GM12878 (cell line): Measurements from ENCODE around the gene FAM3B. TPM values are rescaled to one million over a fixed set of nuclear protein-coding genes. Genes with fewer than 3 reads are reported as not detected.
A peak's percentile ranks its signal among the peaks of the same experiment; 100 is the strongest.

ENCODE experiments used
- ASH2L ChIP-seq: fragments of 300-600, 200-600 bp; sonication (generic); IDR thresholded peaks from 2 replicates; pipeline ENCODE4 v1.6.1; 2017; ENCODE audit warnings: low read depth, mild to moderate bottlenecking, borderline replicate concordance
- BHLHE40 ChIP-seq, 2 experiments: fragments of 450-650 bp in 1 of 2; IDR thresholded peaks; 2 replicates each; pipeline ENCODE4 v1.6.1; 2011 to 2017; ENCODE audit warnings: low read depth in 2 of 2, borderline replicate concordance in 1 of 2, improper control_type of control experiment in 1 of 2, low read length in 1 of 2, mild to moderate bottlenecking in 1 of 2
- CREM ChIP-seq: IDR thresholded peaks from 2 replicates; pipeline ENCODE4 v1.6.1; 2014; ENCODE audit warnings: antibody characterized with exemption, low read depth
- EP300 ChIP-seq, 2 experiments: fragments of 150-350 bp in 1 of 2; IDR thresholded peaks; 2 replicates each; pipeline ENCODE4 v1.6.1; 2011 to 2012; ENCODE audit warnings: low read depth in 2 of 2, low read length in 2 of 2, borderline replicate concordance in 1 of 2, improper control_type of control experiment in 1 of 2, inconsistent platforms in 1 of 2; ENCODE audit not compliant: control insufficient read depth in 1 of 2
- HDAC2 ChIP-seq: fragments of 200-600 bp; sonication (generic); IDR thresholded peaks from 2 replicates; pipeline ENCODE4 v1.6.1; 2017
- MXI1 ChIP-seq: fragments of 150-350 bp; IDR thresholded peaks from 2 replicates; pipeline ENCODE4 v1.6.1; 2011; ENCODE audit warnings: low read depth, mild to moderate bottlenecking, inconsistent platforms, low read length, improper control_type of control experiment
- MYC ChIP-seq: IDR thresholded peaks from 2 replicates; pipeline ENCODE4 v1.6.1; 2011; ENCODE audit warnings: mild to moderate bottlenecking, low read length, moderate library complexity, inconsistent platforms; ENCODE audit not compliant: insufficient read depth, insufficient replicate concordance, insufficient read length, severe bottlenecking
- NR2C2 ChIP-seq: IDR thresholded peaks from 2 replicates; pipeline ENCODE4 v1.6.1; 2011; ENCODE audit warnings: borderline replicate concordance, low read depth; ENCODE audit not compliant: control insufficient read depth, insufficient read length
- NRF1 ChIP-seq: conservative IDR thresholded peaks from 2 replicates; pipeline ENCODE4 v1.6.1; 2011; ENCODE audit warnings: mild to moderate bottlenecking, low read depth, low read length, improper control_type of control experiment
- POLR2AphosphoS5 ChIP-seq: IDR thresholded peaks from 2 replicates; pipeline ENCODE4 v1.6.1; 2011; ENCODE audit warnings: mild to moderate bottlenecking, low read length, inconsistent platforms
- POU2F2 ChIP-seq: IDR thresholded peaks from 3 replicates; pipeline ENCODE4 v1.6.1; 2011; ENCODE audit warnings: low read depth, mild to moderate bottlenecking, low read length, borderline replicate concordance
- SIN3A ChIP-seq: IDR thresholded peaks from 2 replicates; pipeline ENCODE4 v1.6.1; 2012; ENCODE audit warnings: low read depth, low read length, improper control_type of control experiment
- SREBF2 ChIP-seq: IDR thresholded peaks from 2 replicates; pipeline ENCODE4 v1.6.1; 2012; ENCODE audit warnings: mild to moderate bottlenecking, low read length
- SUPT20H ChIP-seq: IDR thresholded peaks from 2 replicates; pipeline ENCODE4 v1.6.1; 2011; ENCODE audit warnings: low read depth, mild to moderate bottlenecking, low read length, moderate library complexity, borderline replicate concordance; ENCODE audit not compliant: control insufficient read depth
- TBL1XR1 ChIP-seq: IDR thresholded peaks from 2 replicates; pipeline ENCODE4 v1.6.1; 2012; ENCODE audit warnings: low read depth, low read length, improper control_type of control experiment
- YBX1 ChIP-seq: fragments of 450-650 bp; IDR thresholded peaks from 2 replicates; pipeline ENCODE4 v1.6.1; 2016; ENCODE audit warnings: antibody characterized with exemption
- ZNF384 ChIP-seq: IDR thresholded peaks from 2 replicates; pipeline ENCODE4 v1.6.1; 2012; ENCODE audit warnings: low read depth, mild to moderate bottlenecking, low read length, improper control_type of control experiment, borderline replicate concordance
- ZSCAN29 ChIP-seq: fragments of 450-650 bp; IDR thresholded peaks from 2 replicates; pipeline ENCODE4 v1.6.1; 2017; ENCODE audit warnings: mild to moderate bottlenecking, moderate library complexity
- polyA plus RNA-seq, 11 experiments: library from polyadenylated mRNA; depleted of rRNA in 4 of 11; unstranded in 6 of 11; stranded (reverse) in 5 of 11; fragments of >200 nt; fragmentation: Nextera tagmentation in 4 of 11; fragmentation: Illumina TruSeq in 1 of 11; extraction: Ambion mirVana in 4 of 11; extraction: Trizol in 1 of 11; gene quantifications; 1 replicate in 1 of 11; 2 replicates in 10 of 11; pipeline versions ENCODE4 v1.2.1 to v1.2.3, GENCODE V29; 2011 to 2016; ENCODE audit warnings: inconsistent platforms in 2 of 11, missing spikeins in 2 of 11, low read depth in 1 of 11
- total RNA-seq, 4 experiments: library from RNA; depleted of rRNA in 3 of 4; stranded (reverse); fragments of >200 nt in 3 of 4; fragmentation: Illumina TruSeq in 1 of 4; extraction: Trizol in 1 of 4; gene quantifications; 2 replicates each; pipeline versions ENCODE4 v1.2.1 to v1.2.3, GENCODE V29; 2013 to 2021
- TF ChIP-seq, protein P1 (sequence below): fragments of 450-650 bp; IDR thresholded peaks from 2 replicates; pipeline ENCODE4 v1.6.1; 2017; ENCODE audit warnings: mild to moderate bottlenecking, moderate library complexity
- TF ChIP-seq, protein P2 (sequence below): fragments of 150-350 bp; IDR thresholded peaks from 2 replicates; pipeline ENCODE4 v1.6.1; 2014; ENCODE audit warnings: mild to moderate bottlenecking, low read depth, low read length
- TF ChIP-seq, protein P3 (sequence below): fragments of 450-650 bp; IDR thresholded peaks from 2 replicates; pipeline ENCODE4 v1.6.1; 2017; ENCODE audit warnings: borderline replicate concordance
- TF ChIP-seq, protein P4 (sequence below): IDR thresholded peaks from 2 replicates; pipeline ENCODE4 v1.6.1; 2011; ENCODE audit warnings: borderline replicate concordance, low read depth, mild to moderate bottlenecking, moderate library complexity, low read length; ENCODE audit not compliant: insufficient read depth, poor library complexity, severe bottlenecking

FAM3B gene
- total and polyA plus RNA-seq, 10 of the 15 experiments (the other 5 are each of a cell fraction or from before 2014, with no cell fraction given) = 0.12 TPM; not detected in 9

DNA sequence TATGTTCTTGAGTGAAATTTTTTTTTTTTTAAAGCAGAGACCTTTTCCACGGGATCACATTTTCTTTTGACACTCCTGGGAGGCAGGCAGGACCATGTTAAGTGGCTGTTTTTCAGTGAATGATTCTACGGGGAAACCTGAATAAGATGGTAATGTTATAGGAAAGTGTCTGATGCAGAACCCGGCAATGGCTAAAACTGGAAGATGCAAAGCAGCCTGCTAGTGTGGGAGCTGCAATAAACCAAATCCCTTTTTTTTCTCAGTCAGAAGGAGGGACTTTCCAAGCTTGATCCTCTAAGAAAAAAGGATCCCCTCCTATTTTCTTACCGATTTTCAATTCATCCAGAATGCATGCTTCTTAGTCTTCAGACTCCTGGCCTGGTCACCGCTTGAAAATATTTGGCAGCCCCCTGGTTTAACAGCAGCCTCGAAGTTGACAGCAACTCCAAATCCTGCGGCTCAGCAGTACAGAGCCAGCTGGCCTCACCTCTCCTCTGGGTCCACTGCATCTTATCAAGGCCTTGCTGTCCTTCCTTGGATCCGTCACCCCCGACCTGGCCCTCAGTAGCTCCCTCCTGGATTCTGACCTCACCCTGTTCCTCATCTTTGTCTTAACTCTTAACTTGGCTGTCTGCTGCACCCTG is 50.8 kb downstream of the FAM3B start (continued):
- TF ChIP-seq, protein P1, sequence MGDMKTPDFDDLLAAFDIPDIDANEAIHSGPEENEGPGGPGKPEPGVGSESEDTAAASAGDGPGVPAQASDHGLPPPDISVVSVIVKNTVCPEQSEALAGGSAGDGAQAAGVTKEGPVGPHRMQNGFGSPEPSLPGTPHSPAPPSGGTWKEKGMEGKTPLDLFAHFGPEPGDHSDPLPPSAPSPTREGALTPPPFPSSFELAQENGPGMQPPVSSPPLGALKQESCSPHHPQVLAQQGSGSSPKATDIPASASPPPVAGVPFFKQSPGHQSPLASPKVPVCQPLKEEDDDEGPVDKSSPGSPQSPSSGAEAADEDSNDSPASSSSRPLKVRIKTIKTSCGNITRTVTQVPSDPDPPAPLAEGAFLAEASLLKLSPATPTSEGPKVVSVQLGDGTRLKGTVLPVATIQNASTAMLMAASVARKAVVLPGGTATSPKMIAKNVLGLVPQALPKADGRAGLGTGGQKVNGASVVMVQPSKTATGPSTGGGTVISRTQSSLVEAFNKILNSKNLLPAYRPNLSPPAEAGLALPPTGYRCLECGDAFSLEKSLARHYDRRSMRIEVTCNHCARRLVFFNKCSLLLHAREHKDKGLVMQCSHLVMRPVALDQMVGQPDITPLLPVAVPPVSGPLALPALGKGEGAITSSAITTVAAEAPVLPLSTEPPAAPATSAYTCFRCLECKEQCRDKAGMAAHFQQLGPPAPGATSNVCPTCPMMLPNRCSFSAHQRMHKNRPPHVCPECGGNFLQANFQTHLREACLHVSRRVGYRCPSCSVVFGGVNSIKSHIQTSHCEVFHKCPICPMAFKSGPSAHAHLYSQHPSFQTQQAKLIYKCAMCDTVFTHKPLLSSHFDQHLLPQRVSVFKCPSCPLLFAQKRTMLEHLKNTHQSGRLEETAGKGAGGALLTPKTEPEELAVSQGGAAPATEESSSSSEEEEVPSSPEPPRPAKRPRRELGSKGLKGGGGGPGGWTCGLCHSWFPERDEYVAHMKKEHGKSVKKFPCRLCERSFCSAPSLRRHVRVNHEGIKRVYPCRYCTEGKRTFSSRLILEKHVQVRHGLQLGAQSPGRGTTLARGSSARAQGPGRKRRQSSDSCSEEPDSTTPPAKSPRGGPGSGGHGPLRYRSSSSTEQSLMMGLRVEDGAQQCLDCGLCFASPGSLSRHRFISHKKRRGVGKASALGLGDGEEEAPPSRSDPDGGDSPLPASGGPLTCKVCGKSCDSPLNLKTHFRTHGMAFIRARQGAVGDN = no peak
- TF ChIP-seq ZSCAN29 (no peak), HDAC2 (no peak), CREM (no peak), SUPT20H (no peak), NR2C2 (no peak), SREBF2 (no peak), EP300 (IDR thresholded peaks at IDR 0.05; ENCODE audit: borderline replicate concordance in 1 of 2, control insufficient read depth in 1 of 2, low read depth in 2 of 2, low read length in 2 of 2) (no peak), ZNF384 (0 out of 2 replicates have a peak, but pooled peaks have one; percentile 28), ASH2L (no peak), TBL1XR1 (peak; percentile 13; the same call in 1 of the 2 replicates), POLR2AphosphoS5 (no peak; the same call in 1 of the 2 replicates), YBX1 (no peak), SIN3A (no peak), POU2F2 (0 out of 3 replicates have a peak, but pooled peaks have one; percentile 5), NRF1 (no peak), MXI1 (no peak), MYC (peak; percentile 14), BHLHE40 (IDR thresholded peaks at IDR 0.05; ENCODE audit: borderline replicate concordance in 1 of 2, low read depth in 2 of 2, low read length in 1 of 2) (no peak)
- TF ChIP-seq, protein P2, sequence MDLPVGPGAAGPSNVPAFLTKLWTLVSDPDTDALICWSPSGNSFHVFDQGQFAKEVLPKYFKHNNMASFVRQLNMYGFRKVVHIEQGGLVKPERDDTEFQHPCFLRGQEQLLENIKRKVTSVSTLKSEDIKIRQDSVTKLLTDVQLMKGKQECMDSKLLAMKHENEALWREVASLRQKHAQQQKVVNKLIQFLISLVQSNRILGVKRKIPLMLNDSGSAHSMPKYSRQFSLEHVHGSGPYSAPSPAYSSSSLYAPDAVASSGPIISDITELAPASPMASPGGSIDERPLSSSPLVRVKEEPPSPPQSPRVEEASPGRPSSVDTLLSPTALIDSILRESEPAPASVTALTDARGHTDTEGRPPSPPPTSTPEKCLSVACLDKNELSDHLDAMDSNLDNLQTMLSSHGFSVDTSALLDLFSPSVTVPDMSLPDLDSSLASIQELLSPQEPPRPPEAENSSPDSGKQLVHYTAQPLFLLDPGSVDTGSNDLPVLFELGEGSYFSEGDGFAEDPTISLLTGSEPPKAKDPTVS = no peak
- TF ChIP-seq, protein P3, sequence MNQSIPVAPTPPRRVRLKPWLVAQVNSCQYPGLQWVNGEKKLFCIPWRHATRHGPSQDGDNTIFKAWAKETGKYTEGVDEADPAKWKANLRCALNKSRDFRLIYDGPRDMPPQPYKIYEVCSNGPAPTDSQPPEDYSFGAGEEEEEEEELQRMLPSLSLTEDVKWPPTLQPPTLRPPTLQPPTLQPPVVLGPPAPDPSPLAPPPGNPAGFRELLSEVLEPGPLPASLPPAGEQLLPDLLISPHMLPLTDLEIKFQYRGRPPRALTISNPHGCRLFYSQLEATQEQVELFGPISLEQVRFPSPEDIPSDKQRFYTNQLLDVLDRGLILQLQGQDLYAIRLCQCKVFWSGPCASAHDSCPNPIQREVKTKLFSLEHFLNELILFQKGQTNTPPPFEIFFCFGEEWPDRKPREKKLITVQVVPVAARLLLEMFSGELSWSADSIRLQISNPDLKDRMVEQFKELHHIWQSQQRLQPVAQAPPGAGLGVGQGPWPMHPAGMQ = no peak
- TF ChIP-seq, protein P4, sequence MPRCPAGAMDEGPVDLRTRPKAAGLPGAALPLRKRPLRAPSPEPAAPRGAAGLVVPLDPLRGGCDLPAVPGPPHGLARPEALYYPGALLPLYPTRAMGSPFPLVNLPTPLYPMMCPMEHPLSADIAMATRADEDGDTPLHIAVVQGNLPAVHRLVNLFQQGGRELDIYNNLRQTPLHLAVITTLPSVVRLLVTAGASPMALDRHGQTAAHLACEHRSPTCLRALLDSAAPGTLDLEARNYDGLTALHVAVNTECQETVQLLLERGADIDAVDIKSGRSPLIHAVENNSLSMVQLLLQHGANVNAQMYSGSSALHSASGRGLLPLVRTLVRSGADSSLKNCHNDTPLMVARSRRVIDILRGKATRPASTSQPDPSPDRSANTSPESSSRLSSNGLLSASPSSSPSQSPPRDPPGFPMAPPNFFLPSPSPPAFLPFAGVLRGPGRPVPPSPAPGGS = no peak
